Neural cell (in vitro differentiated cells): ENCODE data around the gene PSMG1.

ENCODE experiments used
- CTCF ChIP-seq: fragments of 450-650 bp; IDR thresholded peaks from 2 replicates; pipeline ENCODE4 v1.5.1; 2014; ENCODE audit warnings: antibody characterized with exemption, mild to moderate bottlenecking, moderate library complexity; ENCODE audit not compliant: poor library complexity, severe bottlenecking
- EP300 ChIP-seq: fragments of 450-650 bp; conservative IDR thresholded peaks from 2 replicates; pipeline ENCODE4 v1.6.1; 2014; ENCODE audit warnings: antibody characterized with exemption, mild to moderate bottlenecking, moderate library complexity; ENCODE audit not compliant: poor library complexity, severe bottlenecking
- EZH2 ChIP-seq: fragments of 200-600, 300-800 bp; shearing (Covaris generic), sonication (generic); IDR thresholded peaks from 2 replicates; pipeline ENCODE4 v1.6.1; 2014; ENCODE audit warnings: antibody characterized with exemption, low read length, borderline replicate concordance, mild to moderate bottlenecking; ENCODE audit not compliant: insufficient read depth, poor library complexity, severe bottlenecking
- MXI1 ChIP-seq: fragments of 450-650 bp; conservative IDR thresholded peaks from 2 replicates; pipeline ENCODE4 v1.6.1; 2014; ENCODE audit warnings: antibody characterized with exemption, mild to moderate bottlenecking; ENCODE audit not compliant: poor library complexity, severe bottlenecking
- POLR2AphosphoS5 ChIP-seq: IDR thresholded peaks from 2 replicates; pipeline ENCODE4 v1.6.1; 2012
- RAD21 ChIP-seq: fragments of 450-650 bp; conservative IDR thresholded peaks from 2 replicates; pipeline ENCODE4 v1.6.1; 2014; ENCODE audit warnings: antibody characterized with exemption, mild to moderate bottlenecking, moderate library complexity
- REST ChIP-seq: IDR thresholded peaks from 2 replicates; pipeline ENCODE4 v1.6.1; 2012; ENCODE audit warnings: borderline replicate concordance
- SMC3 ChIP-seq: fragments of 450-650 bp; conservative IDR thresholded peaks from 2 replicates; pipeline ENCODE4 v1.6.1; 2014; ENCODE audit warnings: antibody characterized with exemption, mild to moderate bottlenecking, moderate library complexity; ENCODE audit not compliant: poor library complexity
- TAF1 ChIP-seq: IDR thresholded peaks from 2 replicates; pipeline ENCODE4 v1.6.1; 2012; ENCODE audit warnings: low read depth

- TF ChIP-seq CTCF: no peak
- no peak for TF ChIP-seq EZH2
- no peak for TF ChIP-seq TAF1
- no peak for TF ChIP-seq POLR2AphosphoS5
- TF ChIP-seq EP300: no peak
- no peak for TF ChIP-seq REST
- no peak for TF ChIP-seq MXI1
- TF ChIP-seq SMC3: no peak
- TF ChIP-seq RAD21: no peak
Observed at GRCh38 chr21:39144191-39144590, 39.1 kb downstream of the PSMG1 start.
